Stimulated activated CD4-positive, alpha-beta T cell treated with anti-CD3 and anti-CD28 coated beads, Interleukin-4, amount 100 ng/mL, for 1 hour (primary cell): ENCODE measurements around the gene LRRC1.

ENCODE experiments used
- DNase-seq: peaks from one replicate; pipeline ENCODE4 v3.0.0-alpha.2; 2020

LRRC1 gene

DNA sequence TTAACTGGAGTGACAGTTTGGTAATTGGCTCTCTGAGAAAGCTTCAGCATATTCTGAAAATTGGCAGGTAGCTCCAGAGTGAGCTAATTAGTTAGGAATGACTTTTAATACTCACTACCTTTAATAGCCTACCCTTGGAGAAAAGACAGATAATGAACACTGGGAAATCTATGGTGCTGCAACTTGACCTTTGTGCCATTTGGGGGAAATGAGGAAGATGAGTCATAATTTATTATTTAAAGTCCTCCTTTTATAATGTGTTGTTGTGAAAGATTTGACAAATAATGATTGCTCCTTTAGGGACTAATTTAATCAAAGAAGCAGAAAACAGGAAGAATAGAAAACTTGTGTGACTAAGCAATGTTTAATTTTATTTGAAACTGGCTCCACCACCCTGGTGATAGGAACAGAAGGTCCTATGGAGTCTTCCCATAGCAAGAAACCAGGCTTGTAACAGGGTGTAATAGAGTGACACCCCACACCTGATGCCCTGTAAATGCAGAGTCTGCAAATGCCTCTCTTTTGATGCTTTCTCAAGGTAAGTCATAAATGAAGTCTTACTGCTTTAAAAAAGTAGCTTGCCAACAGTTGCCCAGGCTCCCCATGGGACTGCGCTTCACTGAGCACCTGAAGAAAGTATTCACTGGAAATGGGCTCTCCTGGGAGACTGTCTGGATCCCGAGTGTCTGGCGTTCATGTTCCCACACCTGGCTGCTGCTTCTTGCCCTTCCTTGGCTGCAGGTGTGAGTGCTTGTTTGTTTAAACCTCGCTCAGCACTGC, 134.4 kb downstream of the LRRC1 start:
- DNase-seq, result no peak

DNA sequence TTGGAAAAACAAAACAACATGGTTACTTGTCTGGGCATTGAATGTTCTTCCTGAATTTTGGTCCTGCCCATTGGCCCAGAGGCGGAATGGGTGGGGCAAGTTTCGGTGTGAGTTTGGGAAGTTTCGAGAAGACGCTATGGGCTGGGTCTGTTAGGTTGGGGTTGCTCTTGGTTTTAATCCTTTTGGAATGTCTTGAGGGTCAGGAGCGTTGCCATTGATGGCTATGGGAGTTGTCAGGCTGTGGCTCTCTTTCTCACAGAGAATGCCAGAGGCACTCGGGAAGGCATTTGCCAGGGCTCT, 135.0 kb downstream of the LRRC1 start:
- no peak for DNase-seq

DNA sequence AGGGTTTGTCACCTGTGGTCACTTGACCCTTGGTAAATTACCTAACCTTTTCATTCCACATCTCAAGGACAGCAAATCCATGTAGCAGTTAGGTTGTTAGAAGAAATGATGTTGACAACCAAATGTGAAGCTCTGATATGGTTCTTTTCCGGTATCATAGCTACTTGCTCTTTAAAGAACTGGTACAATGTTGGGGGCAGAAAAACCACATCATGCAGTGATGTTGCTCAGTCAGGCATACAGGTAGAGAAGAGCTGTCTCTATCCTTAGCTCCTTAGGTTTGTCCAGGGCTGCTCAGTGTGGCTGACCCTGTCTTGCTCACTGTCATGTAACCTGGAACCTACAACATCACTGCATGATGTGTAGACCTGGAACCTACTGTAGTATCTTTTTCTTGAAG, 135.5 kb downstream of the LRRC1 start:
- no peak for DNase-seq

DNA sequence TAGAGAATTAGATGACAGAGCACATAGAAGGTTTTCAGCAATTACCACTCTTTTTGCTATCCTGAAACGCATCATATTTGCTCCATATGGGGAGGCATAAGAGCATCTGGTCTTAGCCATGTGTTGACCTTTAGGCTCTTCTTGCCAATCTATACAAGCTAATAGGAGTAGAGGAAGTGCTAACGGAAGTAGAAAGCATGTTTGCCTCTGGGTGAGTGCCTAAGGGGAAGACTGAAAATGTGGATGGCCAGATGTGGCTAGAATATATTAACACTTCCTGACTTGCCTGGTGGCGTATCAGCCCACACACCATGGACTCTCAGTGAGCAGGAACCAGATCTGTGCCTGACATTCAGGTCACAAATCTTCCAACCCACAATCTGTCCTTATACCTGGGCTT, 136.3 kb downstream of the LRRC1 start:
- no peak for DNase-seq

DNA sequence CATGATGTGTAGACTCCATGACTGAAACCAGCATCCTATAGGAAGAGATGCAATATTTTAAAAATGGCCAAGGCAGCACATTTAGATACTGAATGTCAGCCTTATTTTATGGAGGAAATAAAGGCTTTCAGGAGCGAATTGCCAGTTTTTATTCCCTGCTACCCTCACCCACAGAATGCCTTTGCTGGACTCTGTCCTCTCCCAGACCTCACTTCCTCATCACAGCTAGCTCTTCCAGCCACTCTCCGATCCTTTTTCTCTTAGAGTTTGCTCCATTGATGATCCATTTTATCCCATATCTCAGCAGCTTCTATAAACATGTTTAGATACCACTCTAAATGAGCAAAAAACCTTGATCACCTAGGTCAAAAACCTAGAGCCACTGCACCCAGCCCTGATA, 137.7 kb downstream of the LRRC1 start:
- no peak for DNase-seq

DNA sequence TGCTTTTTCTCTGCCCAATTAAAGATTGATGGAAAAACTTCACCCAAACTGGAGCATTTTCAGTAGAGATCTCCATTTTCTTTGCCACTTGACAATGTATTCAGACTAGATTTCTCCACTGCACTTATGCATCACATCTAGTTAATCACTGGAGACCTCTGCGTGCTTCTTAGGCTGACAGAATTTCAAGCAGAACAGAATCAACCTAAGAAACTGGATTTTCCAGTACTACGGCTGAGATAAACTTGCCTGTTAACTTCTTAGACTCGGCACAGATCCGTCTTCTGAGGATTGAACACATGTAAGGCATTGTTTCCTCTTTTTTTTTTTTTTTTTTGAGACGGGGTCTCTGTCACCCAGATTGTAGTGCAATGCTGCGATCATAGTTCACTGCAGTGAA, 139.2 kb downstream of the LRRC1 start:
- DNase-seq, result no peak

DNA sequence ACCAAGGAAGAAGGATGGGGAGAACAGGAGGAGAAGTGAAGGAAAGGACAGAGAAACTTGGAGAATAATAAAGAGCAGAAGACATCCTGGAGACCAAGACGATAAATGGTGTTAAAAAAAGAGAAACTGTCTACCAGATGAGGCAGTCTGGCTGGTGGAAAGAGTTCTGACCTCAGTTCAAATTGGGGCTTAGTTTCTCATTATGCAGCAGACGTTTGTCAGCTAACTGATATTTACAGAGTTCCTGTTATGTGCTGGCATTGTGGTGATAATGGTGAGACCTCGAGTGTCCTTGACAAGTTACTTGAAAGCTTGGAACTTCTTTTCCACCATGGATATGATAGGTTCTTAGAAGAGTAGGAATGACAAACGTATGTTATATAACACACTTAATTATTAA, 142.7 kb downstream of the LRRC1 start:
- no peak for DNase-seq

DNA sequence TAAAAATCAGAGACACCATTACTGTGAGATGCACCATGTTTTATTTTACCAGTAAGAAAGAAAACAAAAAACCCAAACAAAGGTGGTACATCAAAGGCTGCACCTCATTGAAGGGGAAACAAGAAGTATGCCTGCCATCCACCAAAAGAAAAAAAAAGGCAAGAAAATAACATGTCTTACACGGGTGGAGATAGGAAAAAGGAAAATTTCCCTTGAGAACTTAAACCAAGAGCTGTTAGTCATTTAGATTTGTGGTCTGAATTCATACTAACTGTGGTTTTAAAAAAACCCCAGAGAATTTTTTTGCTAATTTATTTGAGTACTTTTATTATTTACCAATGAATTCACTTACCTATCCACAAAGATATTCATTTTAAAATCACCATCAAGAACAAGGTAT, 144.0 kb downstream of the LRRC1 start:
- DNase-seq, result no peak

DNA sequence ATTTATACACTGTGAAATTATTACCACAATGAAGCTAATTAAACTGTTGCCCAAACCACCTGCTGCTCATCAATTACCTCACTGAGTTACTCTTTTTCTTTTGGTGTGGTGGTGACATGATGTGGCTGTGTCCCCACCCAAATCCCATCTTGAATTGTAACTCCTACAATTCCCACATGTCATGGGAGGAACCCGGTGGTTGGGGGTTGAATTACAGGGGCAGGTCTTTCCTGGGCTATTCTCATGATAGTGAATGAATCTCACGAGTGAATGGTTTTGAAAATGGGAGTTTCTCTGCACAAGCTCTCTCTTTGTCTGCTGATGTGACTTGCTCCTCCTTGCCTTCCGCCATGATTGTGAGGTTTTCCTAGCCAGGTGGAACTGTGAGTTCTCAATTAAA, 145.0 kb downstream of the LRRC1 start:
- no peak for DNase-seq

DNA sequence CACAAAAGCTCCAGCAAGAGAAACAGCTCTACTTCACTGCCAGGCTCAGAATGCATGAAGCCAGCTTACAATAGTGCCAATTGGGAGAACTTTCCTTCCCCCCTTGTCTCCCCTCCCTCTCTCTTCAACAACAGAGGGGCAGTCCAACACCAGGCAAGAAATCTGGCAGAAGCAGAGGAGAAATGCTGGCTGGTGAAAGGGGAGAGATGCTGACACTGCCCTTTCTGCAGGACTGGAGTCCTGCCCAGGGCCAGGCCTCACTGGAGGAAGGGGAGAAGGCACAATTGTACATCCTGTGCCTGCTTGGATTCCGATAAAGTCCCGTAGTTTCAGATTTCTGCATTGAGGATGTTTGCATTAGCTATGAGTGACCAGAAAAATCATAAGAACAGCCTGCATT, 148.6 kb downstream of the LRRC1 start:
- DNase-seq, result no peak

DNA sequence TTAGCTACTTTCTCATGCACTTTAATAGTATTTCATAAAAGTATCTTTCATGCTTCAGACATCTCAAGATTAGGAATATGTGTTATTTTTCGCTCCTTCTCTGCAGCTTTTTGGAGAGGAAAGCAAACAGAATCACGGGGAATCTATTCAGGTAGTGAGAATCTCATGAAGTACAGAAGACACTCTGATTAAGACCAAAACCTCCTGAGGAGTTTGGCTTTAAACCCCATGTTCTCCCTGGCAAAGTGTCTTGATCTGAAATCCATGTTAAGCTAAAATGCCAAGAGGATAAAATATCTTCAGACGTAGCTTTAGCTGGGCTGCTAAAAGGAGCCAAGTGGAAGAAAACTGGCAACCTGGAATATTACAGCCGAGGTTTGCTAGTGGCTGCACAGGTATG, 149.3 kb downstream of the LRRC1 start:
- no peak for DNase-seq

DNA sequence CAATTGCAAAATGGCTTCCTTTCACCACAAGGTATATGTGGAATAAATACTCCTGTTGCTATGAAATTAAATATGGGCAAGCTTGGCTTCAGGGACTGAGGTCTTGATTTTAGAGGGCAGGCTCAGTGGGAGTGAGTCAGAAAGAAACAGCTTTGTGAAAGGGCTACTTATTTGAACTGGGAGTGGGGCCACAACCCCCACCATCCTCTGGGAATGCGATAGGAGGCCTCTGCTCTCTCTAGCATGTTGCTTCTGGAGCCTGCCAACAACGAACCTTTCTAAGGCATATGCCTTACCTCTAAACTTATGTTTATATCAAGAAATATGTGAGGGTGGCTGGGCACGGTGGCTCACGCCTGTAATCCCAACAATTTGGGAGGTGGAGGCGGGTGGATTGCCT, 149.7 kb downstream of the LRRC1 start:
- no peak for DNase-seq

DNA sequence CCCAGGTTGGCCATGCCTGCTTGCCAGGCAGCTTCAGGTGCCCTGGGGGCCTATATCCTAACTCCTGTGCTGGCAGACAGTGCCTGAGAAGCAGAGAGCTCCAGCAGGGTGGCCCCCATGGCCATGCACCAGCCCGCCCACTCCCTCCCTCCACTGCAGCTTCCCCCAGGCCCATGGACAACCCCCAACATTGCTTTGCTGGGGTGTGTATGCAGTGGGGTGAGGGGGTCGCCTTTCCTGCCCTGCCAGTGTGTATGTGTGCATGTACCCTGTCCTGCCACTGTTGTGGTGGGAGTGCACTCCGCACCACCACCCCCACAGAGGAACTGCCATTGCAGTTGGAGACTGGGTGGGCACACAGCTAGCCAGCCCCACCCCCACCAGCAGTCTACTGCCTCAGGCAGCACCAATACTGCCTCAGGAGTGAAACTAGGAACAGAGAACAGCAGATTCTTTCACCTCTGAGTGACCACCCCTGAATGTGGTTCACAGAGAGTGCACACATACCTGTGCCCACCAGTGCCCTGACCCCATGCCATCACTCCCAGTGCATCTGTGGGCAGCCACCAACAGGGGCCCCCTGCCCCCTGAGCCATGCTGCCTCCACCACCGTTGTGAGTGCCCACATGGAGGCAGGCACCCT, 151.1 kb downstream of the LRRC1 start:
- DNase-seq, result no peak

DNA sequence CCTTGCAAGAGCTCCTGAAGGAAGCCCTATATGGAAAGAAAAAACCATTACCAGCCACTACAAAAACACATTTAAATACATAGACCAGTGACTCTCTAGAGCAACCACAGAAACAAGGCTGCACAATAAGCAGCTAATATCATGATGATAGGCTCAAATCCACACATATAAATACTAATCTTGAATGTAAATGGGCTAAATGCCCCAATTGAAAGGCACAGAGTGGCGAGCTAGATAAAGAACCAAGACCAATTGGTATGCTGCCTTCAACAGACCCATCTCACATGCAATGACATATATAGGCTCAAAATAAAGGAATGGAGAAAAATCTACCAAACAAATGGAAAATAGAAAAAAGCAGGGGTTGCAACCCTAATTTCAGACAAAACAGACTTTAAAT, 153.0 kb downstream of the LRRC1 start:
- DNase-seq, result no peak

DNA sequence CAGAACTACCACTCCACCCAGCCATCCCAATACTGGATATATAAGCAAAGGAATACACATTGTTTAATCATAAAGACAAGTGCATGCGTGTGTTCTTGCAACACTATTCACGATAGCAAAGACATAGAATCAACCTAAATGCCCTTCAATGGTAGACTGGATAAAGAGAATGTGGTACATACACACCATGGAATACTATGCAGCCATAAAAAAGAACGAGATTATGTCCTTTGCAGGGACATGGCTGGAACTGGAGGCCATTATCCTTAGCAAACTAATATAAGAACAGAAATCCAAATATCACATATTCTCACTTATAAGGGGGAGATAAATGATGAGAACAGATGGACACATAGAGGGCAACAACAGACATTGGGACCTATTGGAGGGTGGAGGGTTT, 156.6 kb downstream of the LRRC1 start:
- no peak for DNase-seq

DNA sequence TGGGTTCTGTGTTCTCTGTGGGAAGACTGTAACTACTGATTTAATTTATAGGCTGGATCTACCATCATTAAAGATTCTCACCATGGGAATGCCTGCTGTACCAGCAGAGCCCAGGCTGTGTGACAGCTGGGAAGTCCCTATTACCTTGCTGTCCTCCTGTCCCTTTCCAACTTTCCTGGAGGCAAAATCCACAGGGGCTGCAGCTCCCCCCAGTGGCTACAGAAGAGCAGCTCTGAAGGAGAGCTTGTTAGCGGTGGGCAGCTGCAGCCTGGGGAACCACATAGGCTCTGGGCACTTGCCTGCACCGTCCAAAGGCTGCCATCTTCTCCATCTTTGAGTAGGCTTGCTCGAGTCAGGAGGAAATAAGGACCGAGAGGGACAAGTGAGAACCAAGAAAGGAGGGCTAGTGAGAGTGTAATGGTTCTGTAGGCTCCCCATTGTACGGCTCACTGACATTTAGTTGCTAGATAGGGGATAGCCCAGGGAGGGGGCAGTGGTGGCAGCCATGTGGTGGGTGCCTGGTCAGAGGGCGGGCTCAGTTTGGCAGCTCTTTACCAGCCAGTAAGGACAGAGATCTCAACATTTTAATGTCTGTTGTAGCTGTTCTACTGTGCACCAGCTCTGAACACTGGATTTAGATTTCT, 161.4 kb downstream of the LRRC1 start:
- no peak for DNase-seq

DNA sequence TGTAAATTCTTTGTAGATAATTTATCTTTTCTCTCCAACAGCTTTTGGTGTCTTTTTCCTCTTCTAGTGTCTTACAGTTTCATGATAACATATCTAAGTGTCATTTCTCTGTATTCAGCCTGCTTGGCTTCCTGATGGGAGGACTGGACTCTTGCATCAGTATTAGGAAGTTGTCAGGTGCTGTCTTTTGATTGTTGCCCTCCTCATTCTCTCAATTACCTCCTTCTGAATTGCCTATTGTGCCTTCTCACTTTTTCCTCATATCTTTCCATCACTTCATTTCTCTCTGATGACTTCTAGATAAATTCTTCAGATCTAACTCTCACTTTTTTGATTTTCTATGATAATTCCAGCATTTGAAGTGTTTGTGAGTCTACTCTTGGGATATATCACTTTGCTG, 162.0 kb downstream of the LRRC1 start:
- no peak for DNase-seq

DNA sequence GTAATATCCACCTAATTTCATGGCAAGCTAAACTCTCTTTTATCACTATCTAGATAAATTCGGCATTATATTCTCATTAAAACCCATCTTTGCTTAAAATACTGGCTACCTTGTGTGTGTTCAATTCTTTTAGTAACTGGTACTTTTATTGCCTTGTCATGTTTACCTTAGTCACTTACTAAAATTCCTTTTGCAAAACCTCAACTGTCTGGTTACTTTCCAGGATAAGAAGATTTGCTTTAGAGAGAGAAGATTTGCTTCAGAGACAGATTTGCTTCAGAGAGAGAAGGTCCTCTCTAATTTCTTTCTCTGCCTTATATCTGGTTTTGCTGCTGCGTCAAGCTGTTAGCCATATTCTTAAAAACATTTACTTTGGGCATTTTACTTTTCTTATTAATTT, 164.9 kb downstream of the LRRC1 start:
- DNase-seq, result no peak

DNA sequence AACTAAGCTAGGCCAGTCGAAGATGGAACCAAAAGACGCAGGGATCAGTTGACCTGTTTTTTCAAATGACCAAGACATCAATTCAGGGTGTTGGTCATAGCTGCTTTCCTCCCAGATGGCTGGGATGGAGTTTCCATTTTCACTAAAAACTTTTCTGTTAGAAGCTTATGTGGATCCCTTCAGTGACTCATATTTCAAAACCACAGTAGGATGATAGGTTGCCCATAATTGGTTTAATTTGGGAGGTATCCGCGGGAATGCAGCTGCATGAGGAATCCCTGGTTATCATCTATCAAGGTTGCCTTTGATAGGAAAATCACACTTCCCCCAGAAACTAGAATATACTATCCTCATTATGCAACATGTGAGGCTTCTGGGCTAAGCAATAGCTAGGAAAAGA, 165.5 kb downstream of the LRRC1 start:
- no peak for DNase-seq

DNA sequence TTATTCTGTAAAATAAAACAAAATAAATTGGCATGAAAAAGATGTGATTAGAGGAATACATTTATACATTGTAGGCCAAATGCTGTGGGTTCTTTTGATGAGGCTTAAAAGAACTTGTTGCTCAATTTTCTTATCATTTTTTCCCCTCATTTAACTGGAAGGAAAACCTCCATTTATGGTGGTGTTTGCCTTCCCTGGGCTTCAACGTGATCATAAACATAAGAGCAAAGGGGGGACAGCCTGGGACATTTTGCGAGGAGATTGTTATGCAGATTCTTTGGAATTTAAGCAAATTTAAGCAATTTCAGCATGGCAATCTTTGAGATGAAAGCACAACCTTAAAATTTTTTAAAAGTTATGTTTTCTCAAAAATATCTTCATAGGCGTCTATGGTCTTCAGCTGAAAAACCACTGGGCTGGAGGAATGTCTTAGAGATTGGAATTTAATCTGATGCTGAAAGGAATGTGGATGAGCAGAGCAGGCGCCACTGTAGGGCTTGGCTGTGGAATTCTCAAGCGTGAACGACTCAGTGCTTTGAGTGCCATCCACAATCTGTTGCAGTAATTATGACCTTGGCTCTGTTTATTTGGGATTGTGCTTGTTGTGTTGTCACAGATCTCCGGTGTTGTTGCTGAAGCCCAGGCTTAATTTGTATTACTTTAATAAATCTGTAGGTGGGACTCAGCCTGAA, 167.0 kb downstream of the LRRC1 start:
- DNase-seq, result no peak

DNA sequence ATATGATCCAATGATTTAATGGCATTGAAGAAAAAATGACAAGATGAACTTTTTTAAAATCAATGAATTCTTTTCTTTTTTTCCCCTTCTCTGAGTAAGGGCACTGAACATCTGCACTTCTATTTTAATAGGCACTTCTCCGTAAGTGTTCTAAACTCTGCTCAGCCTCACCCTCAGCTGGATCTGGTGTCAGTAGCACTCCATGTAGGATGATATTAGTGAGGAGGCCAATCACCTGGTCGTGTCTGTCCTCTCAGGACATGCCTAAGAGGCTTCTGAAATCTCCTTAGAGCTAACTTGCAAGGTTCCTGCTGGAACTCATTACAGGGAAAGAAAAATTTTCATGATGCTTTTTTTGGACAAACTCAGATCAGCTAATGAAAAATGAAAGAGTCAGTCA, 167.8 kb downstream of the LRRC1 start:
- DNase-seq, result no peak

DNA sequence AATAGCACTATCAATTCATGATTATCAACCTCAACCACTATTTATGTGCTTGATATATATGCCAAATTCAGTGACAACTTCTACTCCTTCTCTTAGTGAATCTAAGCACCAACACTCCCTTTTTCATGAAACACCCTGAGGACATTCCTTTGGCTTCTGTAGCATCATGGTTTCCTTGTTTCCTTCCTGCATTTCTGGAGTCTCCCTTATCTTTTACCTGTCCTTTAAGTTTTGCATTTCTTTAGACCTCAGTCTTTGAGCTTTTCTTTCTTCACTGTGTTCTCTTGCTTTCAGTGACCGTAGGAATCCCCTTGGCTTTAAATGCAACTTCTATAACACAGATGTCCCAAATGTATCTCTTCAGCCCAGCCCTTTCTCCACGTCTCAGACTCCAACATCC, 172.6 kb downstream of the LRRC1 start:
- no peak for DNase-seq
